Parathyroid adenoma (tissue), 2 donors: ENCODE data around the gene IARS2.
"Not testable (repeated sequence)": the region's sequence is repeated elsewhere in the genome, so short reads cannot be mapped to it uniquely, and the experiment has no call there.

Source experiments
- H2AFZ ChIP-seq: fragments of 300-600 bp; sonication (generic); one replicate; pipeline ENCODE4 v1.7.0; 2017; ENCODE audit warnings: antibody characterized with exemption, mild to moderate bottlenecking
- H3K27ac ChIP-seq: fragments of 300-600 bp; sonication (generic); one replicate; pipeline ENCODE4 v1.7.0; 2017
- H3K27me3 ChIP-seq: fragments of 300-600 bp; sonication (generic); one replicate; pipeline ENCODE4 v1.7.0; 2017; ENCODE audit warnings: low read length; ENCODE audit not compliant: control insufficient read depth, insufficient read depth
- H3K36me3 ChIP-seq: fragments of 300-600 bp; sonication (generic); one replicate; pipeline ENCODE4 v1.7.0; 2017; ENCODE audit warnings: low read length; ENCODE audit not compliant: control insufficient read depth, insufficient read depth
- H3K4me1 ChIP-seq: fragments of 300-600 bp; sonication (generic); one replicate; pipeline ENCODE4 v1.7.0; 2017; ENCODE audit warnings: control low read depth
- H3K4me2 ChIP-seq: fragments of 300-600 bp; sonication (generic); one replicate; pipeline ENCODE4 v1.7.0; 2017; ENCODE audit warnings: low read length
- H3K4me3 ChIP-seq: fragments of 300-600 bp; sonication (generic); one replicate; pipeline ENCODE4 v1.7.0; 2017; ENCODE audit warnings: low read depth, low read length
- H3K79me2 ChIP-seq: fragments of 300-600 bp; sonication (generic); one replicate; pipeline ENCODE4 v1.7.0; 2017; ENCODE audit warnings: control low read depth
- H3K9ac ChIP-seq: fragments of 300-600 bp; sonication (generic); one replicate; pipeline ENCODE4 v1.7.0; 2017; ENCODE audit warnings: mild to moderate bottlenecking
- H3K9me3 ChIP-seq: fragments of 300-600 bp; sonication (generic); one replicate; pipeline ENCODE4 v1.7.0; 2017; ENCODE audit warnings: low read length; ENCODE audit not compliant: control insufficient read depth
- TF ChIP-seq, protein P1 (sequence below): fragments of 300-600 bp; sonication (generic); IDR thresholded peaks from one replicate; pipeline ENCODE4 v1.7.0; 2017; ENCODE audit warnings: antibody characterized with exemption, mild to moderate bottlenecking
- donor health status: primary hyperparathyroidism.

The IARS2 gene

DNA sequence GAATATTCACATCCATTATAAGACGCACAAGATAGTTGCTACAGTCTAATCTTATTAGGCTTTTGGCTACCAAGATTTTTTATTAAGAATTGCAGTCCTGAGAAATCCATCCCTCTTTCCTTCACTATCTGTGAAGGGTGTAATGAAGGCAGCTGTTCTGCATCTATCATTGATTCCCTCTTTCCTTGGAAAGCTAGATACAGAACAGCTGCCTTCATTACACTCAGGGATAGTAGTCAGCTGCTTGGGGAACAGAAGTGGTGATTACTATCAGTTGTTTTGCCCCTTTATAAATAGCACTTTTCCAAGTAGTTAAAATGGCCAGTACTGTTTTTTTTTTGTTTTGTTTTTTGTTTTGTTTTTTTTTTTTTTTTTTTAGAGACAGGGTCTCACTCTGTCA, 70.2 kb downstream of the IARS2 start:
- no peak overlapping the region for H3K9ac ChIP-seq
- TF ChIP-seq, protein P1, sequence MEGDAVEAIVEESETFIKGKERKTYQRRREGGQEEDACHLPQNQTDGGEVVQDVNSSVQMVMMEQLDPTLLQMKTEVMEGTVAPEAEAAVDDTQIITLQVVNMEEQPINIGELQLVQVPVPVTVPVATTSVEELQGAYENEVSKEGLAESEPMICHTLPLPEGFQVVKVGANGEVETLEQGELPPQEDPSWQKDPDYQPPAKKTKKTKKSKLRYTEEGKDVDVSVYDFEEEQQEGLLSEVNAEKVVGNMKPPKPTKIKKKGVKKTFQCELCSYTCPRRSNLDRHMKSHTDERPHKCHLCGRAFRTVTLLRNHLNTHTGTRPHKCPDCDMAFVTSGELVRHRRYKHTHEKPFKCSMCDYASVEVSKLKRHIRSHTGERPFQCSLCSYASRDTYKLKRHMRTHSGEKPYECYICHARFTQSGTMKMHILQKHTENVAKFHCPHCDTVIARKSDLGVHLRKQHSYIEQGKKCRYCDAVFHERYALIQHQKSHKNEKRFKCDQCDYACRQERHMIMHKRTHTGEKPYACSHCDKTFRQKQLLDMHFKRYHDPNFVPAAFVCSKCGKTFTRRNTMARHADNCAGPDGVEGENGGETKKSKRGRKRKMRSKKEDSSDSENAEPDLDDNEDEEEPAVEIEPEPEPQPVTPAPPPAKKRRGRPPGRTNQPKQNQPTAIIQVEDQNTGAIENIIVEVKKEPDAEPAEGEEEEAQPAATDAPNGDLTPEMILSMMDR = no peak
- H3K4me1 ChIP-seq = no peaks in the 10 kb centered on the region
- no peak overlapping the region for H3K4me3 ChIP-seq
- no peaks in the 10 kb centered on the region for H3K79me2 ChIP-seq
- no peaks in the 10 kb centered on the region for H3K9me3 ChIP-seq
- H3K27ac ChIP-seq = no peak overlapping the region
- no peaks in the 10 kb centered on the region for H3K27me3 ChIP-seq
- H3K36me3 ChIP-seq = no peaks in the 10 kb centered on the region
- H2AFZ ChIP-seq = no peak overlapping the region
- H3K4me2 ChIP-seq = no peak overlapping the region

DNA sequence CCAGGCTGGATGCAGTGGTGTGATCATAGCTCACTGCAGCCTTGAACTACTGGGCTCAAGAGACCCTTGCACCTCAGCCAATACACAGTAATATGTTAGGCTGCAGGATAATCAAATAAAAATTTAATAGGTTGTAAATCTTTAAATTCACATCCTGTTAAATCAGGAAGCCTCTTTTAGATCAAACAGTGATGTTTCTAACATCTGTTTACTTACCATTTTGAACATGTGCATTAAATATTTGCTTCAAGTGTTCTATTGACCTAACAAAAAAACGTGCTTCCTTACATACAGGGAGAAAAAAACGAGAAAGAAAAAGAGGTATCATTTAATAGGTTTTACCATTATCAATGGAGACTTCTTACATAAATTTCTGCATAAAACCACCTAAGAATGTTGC, 70.6 kb downstream of the IARS2 start:
- Histone ChIP-seq H3K4me2 (no peak overlapping the region), H3K9ac (no peak overlapping the region), H3K36me3 (no peaks in the 10 kb centered on the region), H3K27me3 (no peaks in the 10 kb centered on the region), H2AFZ (no peak overlapping the region), H3K79me2 (no peaks in the 10 kb centered on the region), H3K4me1 (no peaks in the 10 kb centered on the region), H3K9me3 (no peaks in the 10 kb centered on the region), H3K27ac (no peak overlapping the region), H3K4me3 (no peak overlapping the region)
- TF ChIP-seq, protein P1 = no peak

DNA sequence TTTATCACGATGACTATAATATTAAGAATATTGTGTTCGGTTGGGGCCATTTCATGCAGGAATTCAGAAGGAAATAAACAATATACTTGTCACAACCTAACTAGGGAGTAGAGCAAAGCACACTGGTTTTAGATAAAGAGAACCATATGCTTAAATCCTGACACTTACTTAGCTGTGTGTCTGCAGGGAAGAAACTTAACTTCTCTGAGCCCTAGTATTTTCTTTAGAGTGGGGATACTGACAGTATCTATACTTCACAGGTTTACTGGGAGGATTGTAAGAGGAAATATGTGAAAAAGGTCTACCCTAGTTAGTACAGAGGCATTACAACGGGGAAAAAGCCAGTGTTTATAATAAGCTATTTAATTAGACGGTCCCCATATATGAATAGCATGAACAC, 72.9 kb downstream of the IARS2 start:
- no peaks in the 10 kb centered on the region for H3K79me2 ChIP-seq
- no peak overlapping the region for H3K27ac ChIP-seq
- H3K27me3 ChIP-seq = no peaks in the 10 kb centered on the region
- TF ChIP-seq, protein P1 = no peak
- H3K4me2 ChIP-seq = no peak overlapping the region
- no peak overlapping the region for H3K4me3 ChIP-seq
- no peaks in the 10 kb centered on the region for H3K36me3 ChIP-seq
- H3K4me1 ChIP-seq = no peaks in the 10 kb centered on the region
- no peak overlapping the region for H2AFZ ChIP-seq
- no peak overlapping the region for H3K9ac ChIP-seq
- no peaks in the 10 kb centered on the region for H3K9me3 ChIP-seq

DNA sequence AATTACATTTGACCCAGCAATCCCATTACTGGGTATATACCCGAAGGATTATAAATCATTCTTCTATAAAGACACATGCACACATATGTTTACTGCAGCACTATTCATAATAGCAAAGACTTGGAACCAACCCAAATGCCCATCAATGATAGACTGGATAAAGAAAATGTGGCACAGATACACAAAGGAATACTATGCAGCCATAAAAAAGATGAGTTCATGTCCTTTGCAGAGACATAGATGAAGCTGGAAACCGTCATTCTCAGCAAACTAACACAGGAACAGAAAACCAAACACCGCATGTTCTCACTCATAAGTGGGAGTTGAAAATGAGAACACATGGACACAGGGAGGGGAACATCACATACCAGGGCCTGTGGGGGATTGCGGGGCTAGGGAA, 76.0 kb downstream of the IARS2 start:
- H3K9me3 ChIP-seq, H3K9ac ChIP-seq, H3K4me1 ChIP-seq, H2AFZ ChIP-seq, H3K36me3 ChIP-seq, H3K4me2 ChIP-seq, H3K27ac ChIP-seq, H3K27me3 ChIP-seq, H3K79me2 ChIP-seq, H3K4me3 ChIP-seq: not testable (repeated sequence)

DNA sequence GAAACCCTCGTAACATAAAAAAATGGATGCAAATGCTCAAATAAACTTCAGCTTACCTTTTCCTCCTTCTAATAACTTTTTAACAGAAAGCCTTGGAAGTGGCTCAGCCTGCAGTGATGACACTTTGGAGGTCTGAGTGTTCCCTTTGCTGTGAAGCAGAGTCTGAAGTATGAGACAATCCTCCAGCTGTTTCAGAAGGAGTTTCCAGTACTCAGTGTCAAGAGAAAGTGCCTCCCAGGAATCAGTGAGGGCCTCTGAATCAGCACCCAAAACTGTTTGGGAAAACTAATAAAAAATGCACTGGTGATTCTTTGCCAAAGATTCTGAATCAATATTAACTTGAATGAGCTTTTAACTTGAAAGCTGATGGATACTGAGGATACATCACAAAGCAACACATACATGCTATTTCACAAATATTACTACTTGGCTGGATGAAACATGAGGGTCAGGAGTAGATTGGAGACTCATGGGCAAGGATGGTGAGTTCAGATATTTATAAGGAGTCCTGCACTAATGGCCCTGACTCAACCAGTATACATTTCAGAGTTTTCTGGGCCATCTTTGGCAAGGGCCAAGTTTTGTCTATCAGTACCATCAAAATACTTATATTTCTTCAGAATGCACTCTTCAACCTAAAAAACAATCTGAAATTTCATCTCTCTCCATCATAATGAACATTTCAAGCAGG, 77.0 kb downstream of the IARS2 start:
- H3K27ac ChIP-seq = no peak overlapping the region
- H3K27me3 ChIP-seq = no peaks in the 10 kb centered on the region
- H3K4me2 ChIP-seq = no peak overlapping the region
- no peaks in the 10 kb centered on the region for H3K79me2 ChIP-seq
- H3K4me1 ChIP-seq = no peaks in the 10 kb centered on the region
- TF ChIP-seq, protein P1 = no peak
- no peak overlapping the region for H3K4me3 ChIP-seq
- H3K36me3 ChIP-seq = no peaks in the 10 kb centered on the region
- no peak overlapping the region for H2AFZ ChIP-seq
- no peak overlapping the region for H3K9ac ChIP-seq
- H3K9me3 ChIP-seq = no peaks in the 10 kb centered on the region
